GOT3 (cell line): ENCODE measurements around the gene C14orf180.
"Not testable (repeated sequence)": the region's sequence is repeated elsewhere in the genome, so short reads cannot be mapped to it uniquely, and the experiment has no call there.

Experiments
- DNase-seq: peaks from one replicate; lab custom pipeline; 2025; ENCODE audit warnings: mixed read lengths; lab: John Stamatoyannopoulos, UW

Gene C14orf180

DNA sequence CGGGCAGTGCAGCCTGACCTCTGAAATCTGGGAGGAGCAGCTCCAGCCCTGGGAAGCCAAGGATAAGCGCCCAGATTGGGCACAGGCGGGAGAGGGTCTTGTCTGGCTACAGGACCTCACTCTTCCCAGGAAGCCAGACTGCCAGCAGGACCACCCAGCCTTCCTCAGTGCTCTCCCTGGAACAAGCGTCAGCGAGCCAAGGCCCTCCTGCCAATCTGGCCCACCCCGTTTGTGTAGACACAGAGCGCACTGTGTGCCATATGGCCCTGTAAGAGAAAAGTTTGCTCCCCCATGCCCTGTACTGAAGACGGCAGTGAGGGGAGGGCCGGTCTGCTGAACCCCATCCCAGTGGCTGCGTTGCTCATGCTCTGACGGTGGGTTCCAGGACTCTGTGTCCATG is 1.2 kb upstream of the C14orf180 start:
- DNase-seq: no peak

- DNase-seq: not testable (repeated sequence)
Observed at GRCh38 chr14:104579939-104580338, 375 bp downstream of the C14orf180 start.

DNA sequence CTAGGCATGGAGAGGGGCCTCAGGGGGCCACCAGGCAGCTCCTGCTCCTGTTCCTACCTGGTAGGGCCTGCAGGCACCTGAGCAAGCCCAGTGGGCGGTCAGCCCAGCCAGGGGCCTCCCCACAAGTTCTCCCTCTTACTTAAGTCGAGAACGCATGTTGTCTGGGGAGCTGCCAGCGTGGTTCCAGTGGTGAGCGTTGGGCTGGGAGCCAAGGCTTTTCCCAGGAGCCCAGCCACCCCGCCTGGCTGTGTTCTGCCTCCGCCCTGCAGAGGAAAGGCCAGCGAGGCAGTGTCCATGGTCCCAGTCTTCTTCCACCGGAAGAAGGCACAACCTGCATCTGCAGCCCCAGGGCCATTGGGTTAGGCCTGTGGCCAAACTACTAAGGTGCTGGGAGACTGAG is 1.4 kb downstream of the C14orf180 start:
- DNase-seq: no peak

- no peak for DNase-seq
Observed at GRCh38 chr14:104581521-104581920, 2.0 kb downstream of the C14orf180 start.

- no peak for DNase-seq
Observed at GRCh38 chr14:104582005-104582404, 2.4 kb downstream of the C14orf180 start.

GRCh38 chr14:104582662-104583061 is 3.1 kb downstream of the C14orf180 start:
- DNase-seq: no peak

- no peak for DNase-seq
Observed at GRCh38 chr14:104583424-104584306, 4.1 kb downstream of the C14orf180 start.

DNA sequence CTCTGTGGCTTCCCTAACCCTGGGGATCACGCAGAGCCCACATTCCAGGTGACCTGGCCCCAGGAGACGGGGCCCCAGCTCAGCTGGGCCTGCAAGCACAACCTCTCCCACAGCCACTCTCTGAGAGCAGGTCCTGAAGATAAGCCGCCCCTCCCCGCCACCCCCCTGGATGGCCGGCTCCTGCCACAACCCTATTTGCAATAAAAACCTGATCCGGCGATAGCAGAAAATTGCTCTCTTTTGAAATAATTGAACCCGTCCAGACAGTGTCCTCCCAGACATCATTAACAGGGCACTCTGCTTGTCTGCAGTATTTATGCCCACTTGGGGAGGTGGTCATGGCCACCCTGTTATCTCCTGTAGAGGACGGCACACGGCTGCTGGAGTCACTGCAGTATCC is 5.0 kb downstream of the C14orf180 start:
- no peak for DNase-seq

GRCh38 chr14:104585966-104586697 is 6.6 kb downstream of the C14orf180 start:
- no peak for DNase-seq

GRCh38 chr14:104586832-104587620 is 7.5 kb downstream of the C14orf180 start:
- no peak for DNase-seq

- no peak for DNase-seq
Observed at GRCh38 chr14:104587641-104588040, 8.1 kb downstream of the C14orf180 start.

DNA sequence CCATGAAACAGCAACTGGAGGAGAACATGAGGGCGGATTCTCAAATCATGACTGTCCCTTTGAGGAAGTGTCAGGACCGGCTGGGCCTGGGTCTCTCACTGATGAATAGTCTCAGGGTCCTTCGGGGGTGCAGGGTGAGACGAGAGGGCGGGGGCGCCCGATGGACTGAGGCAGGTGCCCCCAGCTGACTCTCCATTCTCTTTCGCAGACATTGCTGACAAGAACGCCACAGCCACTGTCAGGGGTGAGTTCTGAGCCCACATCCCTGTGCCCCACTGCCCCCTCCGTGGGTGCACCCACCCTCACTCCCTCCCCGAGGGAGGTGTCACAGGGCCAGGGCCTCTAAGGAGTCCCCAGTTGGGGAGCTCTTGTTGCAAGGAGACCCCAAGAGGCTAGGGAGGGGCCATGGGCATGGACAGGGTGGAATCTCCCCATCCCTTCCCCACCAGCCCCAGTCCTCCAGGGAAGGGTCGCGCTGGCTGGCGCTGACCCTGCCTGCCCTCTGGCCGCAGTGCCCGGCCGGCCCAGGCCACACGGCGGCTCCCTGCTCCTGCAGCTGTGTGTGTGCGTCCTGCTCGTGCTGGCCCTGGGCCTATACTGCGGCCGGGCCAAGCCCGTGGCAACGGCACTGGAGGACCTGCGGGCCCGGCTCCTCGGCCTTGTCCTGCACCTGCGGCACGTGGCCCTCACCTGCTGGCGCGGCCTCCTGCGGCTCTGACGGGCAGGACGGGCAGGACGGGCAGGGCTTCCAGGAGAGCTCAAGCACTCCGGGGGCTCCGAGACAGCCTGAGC is 8.7 kb downstream of the C14orf180 start:
- DNase-seq: no peak

DNA sequence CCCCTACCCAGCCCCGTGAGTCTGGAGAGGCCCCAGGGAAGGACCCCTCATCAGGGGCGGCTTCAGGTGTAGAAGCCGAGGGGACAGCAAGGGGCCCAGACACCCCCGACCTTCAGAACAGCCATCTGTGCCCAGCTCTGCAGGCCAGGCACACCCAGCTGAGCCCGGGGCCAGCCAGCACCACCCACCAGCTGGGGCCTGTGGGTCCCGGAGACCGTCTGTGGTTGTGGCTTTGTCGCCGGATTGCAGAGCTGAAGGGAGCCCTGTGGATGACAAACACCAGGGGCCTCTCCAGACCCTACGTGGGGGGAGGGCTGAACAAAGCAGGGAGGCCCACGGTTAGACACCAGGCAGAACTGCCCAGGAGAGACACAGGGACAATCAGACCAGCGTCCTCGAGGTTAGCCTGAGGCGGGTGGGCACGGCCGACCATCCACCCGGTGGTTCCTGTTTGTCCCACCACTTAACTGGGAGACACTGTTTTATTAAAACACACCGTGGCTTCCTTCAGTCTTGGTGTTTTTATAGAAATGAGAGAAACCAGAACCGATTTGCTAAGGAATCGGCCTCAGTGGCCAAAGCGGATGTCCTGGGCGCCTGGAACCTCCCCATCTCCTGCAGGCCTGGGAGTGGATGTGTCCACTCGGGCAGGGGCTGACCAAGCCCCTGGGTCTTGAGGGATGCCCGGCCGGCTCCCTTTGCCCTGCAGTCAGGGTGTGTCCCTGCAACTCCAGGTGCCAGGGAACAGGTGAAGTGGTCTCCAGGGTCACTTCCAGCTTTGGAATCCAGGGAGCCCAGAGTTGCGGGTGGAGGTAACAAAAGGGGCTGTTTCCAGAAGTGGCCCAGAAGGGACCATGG is 10.0 kb downstream of the C14orf180 start:
- no peak for DNase-seq

GRCh38 chr14:104590240-104590965 is 10.8 kb downstream of the C14orf180 start:
- no peak for DNase-seq

GRCh38 chr14:104591031-104591430 is 11.5 kb downstream of the C14orf180 start:
- no peak for DNase-seq

DNA sequence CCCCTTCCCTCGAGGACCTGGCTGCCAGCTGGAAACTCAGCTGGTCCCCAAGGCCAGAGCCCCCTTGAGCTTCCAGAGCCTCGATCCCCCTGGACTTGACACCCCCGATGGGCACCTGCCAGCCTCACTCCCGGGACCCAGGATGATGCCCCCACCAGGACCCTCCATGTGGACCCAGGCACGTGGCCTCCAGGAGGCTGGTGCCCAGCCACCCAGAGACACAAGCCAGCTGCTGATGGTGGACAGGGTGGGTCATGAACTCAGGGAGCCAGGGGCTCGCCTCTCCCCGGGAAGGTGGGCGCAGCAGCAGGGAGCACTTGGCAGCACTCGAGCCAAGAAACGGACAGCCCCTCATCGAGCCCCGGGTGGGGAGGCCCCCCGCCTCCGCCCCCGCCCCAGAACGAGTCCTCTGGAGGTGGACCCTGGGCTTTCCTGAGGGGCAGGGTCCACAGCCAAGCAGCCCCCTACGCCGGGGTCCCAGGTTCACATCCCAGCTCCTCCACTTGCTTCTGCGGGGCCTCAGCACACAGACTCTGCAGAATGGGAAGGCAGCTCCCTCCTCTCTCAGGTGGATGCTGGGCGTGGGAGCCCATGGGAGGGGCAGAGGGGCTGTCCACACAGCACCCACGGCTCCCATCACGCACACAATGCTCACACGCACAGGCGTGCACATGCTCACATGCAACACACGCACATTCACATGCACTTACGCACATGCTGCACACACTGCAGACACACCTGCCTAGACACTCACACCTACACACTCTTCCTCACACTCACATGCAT is 12.1 kb downstream of the C14orf180 start:
- DNase-seq: no peak

- no peak for DNase-seq
Observed at GRCh38 chr14:104592292-104592672, 12.7 kb downstream of the C14orf180 start.

- no peak for DNase-seq
Observed at GRCh38 chr14:104592785-104593184, 13.2 kb downstream of the C14orf180 start.

DNA sequence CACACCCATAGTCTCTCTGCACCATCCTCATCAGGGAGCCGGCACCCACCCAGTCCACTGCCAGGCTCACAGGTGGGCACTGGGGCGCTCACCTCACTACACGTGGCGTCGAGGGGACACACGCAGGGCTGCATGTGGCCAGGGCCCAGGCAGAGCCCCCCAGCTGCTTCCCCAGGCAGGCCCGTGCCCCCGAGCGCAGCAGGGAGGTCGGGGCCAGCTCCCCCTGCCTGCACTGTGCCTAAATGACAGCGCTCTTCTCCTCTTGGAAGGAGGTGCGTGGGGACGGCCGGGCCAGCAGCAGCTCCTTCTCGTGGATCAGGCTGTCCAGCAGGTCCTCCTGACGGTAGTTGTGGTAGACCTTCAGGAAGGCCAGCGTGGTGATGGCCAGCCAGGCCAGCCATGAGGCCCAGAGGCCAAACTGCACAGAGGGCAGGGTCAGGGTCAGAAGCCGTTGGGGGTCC is 13.7 kb downstream of the C14orf180 start:
- DNase-seq: no peak
